ENCODE measurements around the gene NCF2. TPM values are rescaled to one million over a fixed set of nuclear protein-coding genes. Genes with fewer than 3 reads are reported as not detected.

NCF2 gene
- polyA plus RNA-seq, 1 experiment, result 0.43 TPM

- ChIA-PET POLR2A (interaction anchor here (0.7 kb wide), 1 partner anchor 174 kb away, joined by 8 read pairs; no protein-coding TSS in a partner anchor), CTCF (no interaction called here)
- no peak for TF ChIP-seq CTCF (IDR thresholded peaks at IDR 0.05; ENCODE audit: low read depth, low read length)
- Histone ChIP-seq H3K4me3 (ENCODE audit: low read depth, low read length) (no peak overlapping the region), H3K9me3 (ENCODE audit: control insufficient read depth, insufficient read depth, low read length) (no peaks in the 10 kb centered on the region), H3K27me3 (ENCODE audit: control insufficient read depth, insufficient read depth, low read length) (no peaks in the 10 kb centered on the region), H3K27ac (ENCODE audit: low read depth, low read length) (no peak overlapping the region)
- peak; percentile 58 for DNase-seq (ENCODE audit: low read depth, low spot score)
These were observed 75.1 kb downstream of the NCF2 start for GRCh38 chr1:183515002-183515689.

GRCh38 chr1:183514235-183514634, 76.0 kb downstream of the NCF2 start:
- POLR2A ChIA-PET, result no interaction called here
- H3K27ac ChIP-seq (ENCODE audit: low read depth, low read length), result no peak overlapping the region
- CTCF ChIA-PET, result no interaction called here
- no peaks in the 10 kb centered on the region for H3K9me3 ChIP-seq (ENCODE audit: control insufficient read depth, insufficient read depth, low read length)
- no peak for TF ChIP-seq CTCF (IDR thresholded peaks at IDR 0.05; ENCODE audit: low read depth, low read length)
- DNase-seq (ENCODE audit: low read depth, low spot score), result no peak
- H3K4me3 ChIP-seq (ENCODE audit: low read depth, low read length), result no peak overlapping the region
- H3K27me3 ChIP-seq (ENCODE audit: control insufficient read depth, insufficient read depth, low read length), result no peaks in the 10 kb centered on the region

- Histone ChIP-seq H3K27ac (ENCODE audit: low read depth, low read length) (no peak overlapping the region), H3K27me3 (ENCODE audit: control insufficient read depth, insufficient read depth, low read length) (no peaks in the 10 kb centered on the region), H3K9me3 (ENCODE audit: control insufficient read depth, insufficient read depth, low read length) (no peaks in the 10 kb centered on the region), H3K4me3 (ENCODE audit: low read depth, low read length) (no peak overlapping the region)
- no peak for DNase-seq (ENCODE audit: low read depth, low spot score)
- no peak for TF ChIP-seq CTCF (IDR thresholded peaks at IDR 0.05; ENCODE audit: low read depth, low read length)
- CTCF ChIA-PET, result no interaction called here
- POLR2A ChIA-PET, result no interaction called here
These were observed 77.8 kb downstream of the NCF2 start for GRCh38 chr1:183512450-183512849.

GRCh38 chr1:183508694-183509093, 81.6 kb downstream of the NCF2 start:
- Histone ChIP-seq H3K4me3 (ENCODE audit: low read depth, low read length) (no peak overlapping the region), H3K27me3 (ENCODE audit: control insufficient read depth, insufficient read depth, low read length) (no peaks in the 10 kb centered on the region), H3K27ac (ENCODE audit: low read depth, low read length) (no peak overlapping the region), H3K9me3 (ENCODE audit: control insufficient read depth, insufficient read depth, low read length) (no peaks in the 10 kb centered on the region)
- ChIA-PET POLR2A (no interaction called here), CTCF (no interaction called here)
- TF ChIP-seq CTCF (IDR thresholded peaks at IDR 0.05; ENCODE audit: low read depth, low read length), result no peak
- no peak for DNase-seq (ENCODE audit: low read depth, low spot score)

- CTCF ChIA-PET, result no interaction called here
- POLR2A ChIA-PET, result interaction anchor here (0.7 kb wide), 1 partner anchor 15 kb away, joined by 8 read pairs; no protein-coding TSS in a partner anchor
- H3K27me3 ChIP-seq (ENCODE audit: control insufficient read depth, insufficient read depth, low read length), result no peaks in the 10 kb centered on the region
- DNase-seq (ENCODE audit: low read depth, low spot score), result no peak
- H3K27ac ChIP-seq (ENCODE audit: low read depth, low read length), result no peak overlapping the region
- no peak overlapping the region for H3K4me3 ChIP-seq (ENCODE audit: low read depth, low read length)
- TF ChIP-seq CTCF (IDR thresholded peaks at IDR 0.05; ENCODE audit: low read depth, low read length), result no peak
- no peaks in the 10 kb centered on the region for H3K9me3 ChIP-seq (ENCODE audit: control insufficient read depth, insufficient read depth, low read length)
These were observed 83.7 kb downstream of the NCF2 start for GRCh38 chr1:183506561-183506960.

Other genes starting within 250 kb of the NCF2 start
- gene NMNAT2, start 172.1 kb downstream of the NCF2 start, polyA plus RNA-seq (2011; rRNA removed), result 0.16 and 0.19 TPM in 2 replicates
- gene SMG7, start 118.0 kb downstream of the NCF2 start, polyA plus RNA-seq (2011; rRNA removed), result 30.3 and 35.1 TPM in 2 replicates
- gene ARPC5, start 45.3 kb upstream of the NCF2 start, polyA plus RNA-seq (2011; rRNA removed), result 251 and 293 TPM in 2 replicates
- gene APOBEC4, start 62.9 kb upstream of the NCF2 start, polyA plus RNA-seq (2011; rRNA removed), result not detected in 2 replicates
- 10.1 and 11.1 TPM in 2 replicates for gene RGL1, start 214.7 kb upstream of the NCF2 start, polyA plus RNA-seq (2011; rRNA removed)

All from AG04450 (cell line).